ENCODE results near the gene RTN3.

GRCh38 chr11:63805844-63806415, 124.6 kb downstream of the RTN3 start:
- no peak for TF ChIP-seq CTCF (IDR thresholded peaks at IDR 0.05; ENCODE audit: borderline replicate concordance, extremely low read depth, low read length, poor library complexity, severe bottlenecking)
- TF ChIP-seq EZH2 (IDR thresholded peaks at IDR 0.05; ENCODE audit: borderline replicate concordance, low read depth, low read length, severe bottlenecking) = no peak
